ENCODE measurements around the gene MORN5.

The MORN5 gene

DNA sequence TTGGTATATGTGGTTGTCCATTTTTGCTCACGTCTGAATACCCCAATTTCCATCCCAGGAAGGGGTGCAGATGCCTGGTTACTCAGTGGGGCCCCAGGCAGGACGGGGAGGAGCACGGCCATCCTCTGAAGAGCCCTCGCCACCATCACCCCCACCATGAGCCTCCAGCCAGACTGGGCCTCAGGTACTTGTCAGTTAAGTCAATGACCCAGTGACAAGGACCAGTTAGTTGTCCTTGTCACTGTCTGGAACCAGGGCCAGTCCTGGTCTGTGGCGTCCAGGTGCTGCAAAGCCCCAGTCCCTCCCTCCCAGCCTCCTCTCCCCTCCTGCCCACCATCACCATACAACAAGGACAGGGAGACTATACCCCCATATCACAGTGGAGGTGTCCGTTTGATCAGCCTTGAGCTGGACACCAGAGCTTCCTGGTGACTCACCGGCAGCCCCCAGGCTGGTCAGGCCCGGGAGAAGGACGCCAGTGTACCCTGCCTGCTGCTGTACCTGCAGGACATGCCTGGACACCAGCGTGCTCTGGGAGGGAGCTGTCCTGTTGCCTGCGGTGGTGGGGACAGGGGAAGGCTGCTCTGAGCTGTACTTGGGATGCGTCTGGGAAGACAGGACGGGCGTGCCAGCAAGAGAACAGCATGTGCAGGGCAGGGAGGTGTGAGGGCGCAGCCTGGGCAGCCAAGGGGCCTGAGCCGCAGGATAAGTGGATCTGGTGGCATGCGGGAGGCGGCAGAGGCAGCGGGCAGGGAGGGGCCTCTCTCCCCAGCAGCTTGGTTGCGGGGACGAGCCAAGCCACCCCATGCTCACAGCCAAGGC, 34.0 kb upstream of the MORN5 start:
- DNase-seq, result no peak

DNA sequence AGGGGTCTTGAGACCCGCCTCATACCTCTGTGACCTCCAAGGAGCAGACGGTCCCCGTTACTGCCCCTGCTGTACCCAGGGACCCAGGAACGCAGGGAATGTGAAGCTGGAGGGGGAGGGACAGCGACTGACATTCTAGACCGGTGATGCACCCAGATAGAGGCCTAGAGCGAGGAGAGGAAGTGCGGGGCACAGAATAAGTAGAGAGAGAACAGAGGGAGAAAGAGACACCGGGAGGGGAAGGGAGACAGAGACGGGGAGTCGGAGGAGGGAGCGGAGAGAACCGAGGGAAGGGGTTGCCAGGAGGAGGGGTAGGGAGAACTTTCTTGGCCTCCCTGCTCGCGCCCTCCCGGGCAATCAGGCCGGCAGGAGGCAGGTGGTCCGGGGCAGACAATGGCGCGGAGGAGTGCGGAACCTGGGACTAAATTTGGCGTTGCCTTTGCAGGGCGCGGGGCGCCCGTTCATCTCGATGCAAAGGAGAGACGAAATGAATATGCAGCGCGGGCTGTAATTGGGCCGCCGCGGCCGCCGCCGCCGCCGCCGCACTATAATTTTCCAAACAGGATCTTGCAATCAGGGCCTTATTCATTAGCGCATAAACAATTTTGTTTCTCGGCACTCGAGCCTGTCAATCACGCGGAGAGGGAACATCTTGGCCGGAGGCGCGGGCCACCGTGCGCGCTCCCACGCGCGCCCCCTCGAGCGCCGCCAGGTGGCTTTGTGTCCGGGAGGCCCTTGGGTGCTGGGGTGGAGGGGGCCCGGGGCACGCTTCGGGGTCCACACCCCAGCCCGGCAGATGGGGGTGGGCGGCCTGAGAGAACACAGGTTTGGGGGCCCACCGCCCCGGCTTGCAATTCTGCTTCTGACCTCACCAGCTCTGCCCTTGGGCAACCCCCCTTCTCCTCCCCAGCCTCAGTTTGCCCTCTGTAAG, 33.1 kb upstream of the MORN5 start:
- DNase-seq, result no peak

DNA sequence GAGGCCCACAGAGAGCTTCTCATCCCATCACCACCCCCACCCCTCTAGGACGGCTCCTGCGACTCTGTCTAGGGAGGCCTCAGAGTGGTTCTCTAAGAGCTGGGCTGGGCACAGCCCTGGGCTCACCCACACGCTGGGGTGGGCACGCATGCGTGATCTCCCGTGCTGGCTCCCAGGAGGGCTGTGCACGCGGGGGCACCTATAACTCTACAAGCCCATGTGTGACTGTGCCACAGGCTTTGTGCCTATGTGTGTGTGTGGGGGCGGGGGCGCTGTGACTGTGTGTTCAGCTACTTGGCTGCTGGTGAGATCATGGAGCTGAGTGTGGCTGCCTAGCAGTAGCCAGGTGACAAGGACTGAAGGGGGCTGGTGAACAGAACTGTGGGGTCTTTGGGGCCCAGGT, 32.3 kb upstream of the MORN5 start:
- no peak for DNase-seq

DNA sequence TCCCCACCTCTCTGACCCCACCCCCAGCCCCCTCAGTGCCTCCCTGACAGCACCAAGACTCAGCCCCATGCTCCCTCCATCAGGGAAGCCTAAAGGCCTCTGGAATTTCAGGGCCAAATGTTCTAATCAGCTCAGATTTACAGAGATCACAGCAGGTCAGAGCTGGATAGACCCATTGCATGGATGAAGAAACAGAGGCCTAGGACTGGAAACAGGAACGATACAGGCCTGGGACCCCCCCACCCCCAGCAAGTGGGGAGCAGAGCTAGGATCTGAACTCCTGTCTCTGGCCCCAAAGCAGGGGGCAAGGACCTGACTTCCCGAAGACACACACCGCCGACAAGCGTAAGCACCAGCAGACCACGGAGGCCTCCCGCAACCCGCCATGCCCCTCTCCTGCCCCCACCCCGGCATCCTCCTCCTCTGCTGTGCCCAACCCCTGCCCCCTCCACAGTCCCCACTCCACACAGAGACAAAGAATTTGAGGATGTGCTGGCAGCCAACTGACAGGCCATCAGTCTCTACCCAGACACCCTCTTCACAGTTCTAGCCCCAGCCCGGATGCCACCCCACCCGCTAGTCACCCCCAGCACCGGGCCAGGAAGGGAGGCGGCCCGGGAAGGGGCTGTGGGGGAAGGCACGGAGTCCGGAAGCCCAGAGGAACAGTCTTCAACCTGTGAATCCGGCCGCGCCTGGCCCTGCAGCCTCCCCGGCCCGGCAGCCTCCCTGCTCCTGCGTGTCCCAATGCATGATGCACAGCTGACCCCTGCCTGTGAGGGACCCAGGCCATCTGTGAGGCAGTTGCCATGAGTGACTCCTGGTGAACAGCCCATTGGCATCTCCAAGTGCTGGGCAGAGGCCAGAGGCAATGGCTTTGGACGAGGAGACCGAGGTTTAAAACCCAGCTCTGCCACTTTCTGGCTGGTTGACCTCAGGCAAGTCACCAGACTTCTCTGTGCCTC, 31.4 kb upstream of the MORN5 start:
- no peak for DNase-seq

DNA sequence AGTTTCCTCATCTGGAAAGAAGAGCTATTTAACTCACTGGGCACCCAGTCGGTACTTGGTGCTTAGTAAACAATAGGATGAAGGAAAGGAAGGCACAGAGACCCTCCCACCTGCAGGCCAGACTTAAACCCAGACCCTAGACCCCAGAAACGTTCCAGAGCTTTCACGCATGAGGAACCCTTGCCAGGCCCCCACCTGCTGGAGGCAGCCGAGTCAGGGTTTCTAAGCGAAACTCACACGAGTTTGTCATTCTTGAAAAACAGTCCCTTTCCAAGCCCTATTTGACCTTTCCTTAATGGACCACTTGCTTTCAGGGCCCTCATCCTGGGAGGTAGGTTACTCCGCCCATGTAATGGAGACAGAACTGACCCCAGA, 30.8 kb upstream of the MORN5 start:
- no peak for DNase-seq

DNA sequence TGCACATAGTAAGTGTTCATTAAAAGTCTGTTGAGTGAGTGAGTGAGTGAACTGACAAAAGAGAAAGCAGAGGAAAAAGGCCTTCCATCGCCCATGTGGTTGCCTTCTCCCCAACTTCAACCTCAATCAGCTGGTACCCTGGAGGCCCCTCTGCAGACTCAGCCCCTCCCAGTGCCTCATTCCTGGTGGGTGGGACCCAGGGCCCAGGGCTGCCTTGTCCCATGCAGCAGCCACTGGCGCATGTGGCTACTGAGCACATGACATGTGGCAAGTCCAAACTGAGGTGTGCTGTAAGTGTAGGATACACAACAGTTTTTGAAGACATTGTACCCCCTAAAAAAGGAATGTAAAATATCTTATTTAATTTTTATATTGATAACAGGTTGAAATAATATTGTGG, 29.7 kb upstream of the MORN5 start:
- no peak for DNase-seq

DNA sequence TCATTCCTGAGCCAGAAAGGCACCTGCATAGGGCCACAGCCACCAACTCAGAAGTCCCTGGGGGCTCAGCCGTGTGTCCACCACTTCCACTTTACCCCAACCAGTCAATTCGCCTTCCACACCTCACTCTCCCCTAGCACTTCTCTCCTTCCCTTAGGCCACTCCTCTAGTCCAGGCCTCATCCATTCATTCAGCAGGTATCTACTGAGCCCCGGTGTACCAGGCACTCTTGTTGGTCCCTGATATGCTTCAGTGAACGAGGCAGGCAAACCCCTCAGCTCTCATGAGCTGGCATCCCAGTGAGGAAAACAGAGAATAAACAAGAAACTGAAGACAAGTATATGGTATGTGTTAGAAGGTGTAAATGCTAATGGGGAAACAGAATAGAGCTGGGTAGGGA, 28.9 kb upstream of the MORN5 start:
- no peak for DNase-seq

DNA sequence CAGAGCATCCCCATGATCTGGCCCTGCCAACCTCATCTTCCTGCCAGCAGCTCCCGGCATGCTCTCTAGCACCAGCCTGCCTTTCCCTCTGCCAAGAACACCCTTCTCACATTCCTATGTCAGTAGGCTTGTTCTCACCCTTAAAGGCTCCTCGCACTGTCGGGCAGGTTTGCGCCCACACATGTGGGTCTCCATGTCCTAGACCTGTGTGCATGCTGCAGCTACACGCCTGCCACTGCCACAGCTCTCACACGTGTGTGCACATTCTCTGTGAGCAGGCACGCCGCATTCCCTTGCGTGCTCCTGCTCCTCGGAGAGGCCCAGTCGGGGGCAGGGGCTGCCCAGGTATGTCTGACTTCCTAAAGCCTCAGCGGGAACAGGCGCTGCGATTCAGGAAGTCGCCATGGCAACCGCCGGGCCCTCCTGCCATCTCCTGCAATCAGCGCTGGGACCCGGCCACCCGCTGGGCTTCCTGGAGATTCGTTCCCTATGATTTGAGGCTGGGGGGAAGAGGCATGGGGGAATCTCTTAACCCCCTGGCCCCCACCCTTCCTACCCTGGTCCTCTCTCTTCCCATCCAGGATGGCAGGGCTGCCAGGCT, 28.2 kb upstream of the MORN5 start:
- DNase-seq, result no peak

DNA sequence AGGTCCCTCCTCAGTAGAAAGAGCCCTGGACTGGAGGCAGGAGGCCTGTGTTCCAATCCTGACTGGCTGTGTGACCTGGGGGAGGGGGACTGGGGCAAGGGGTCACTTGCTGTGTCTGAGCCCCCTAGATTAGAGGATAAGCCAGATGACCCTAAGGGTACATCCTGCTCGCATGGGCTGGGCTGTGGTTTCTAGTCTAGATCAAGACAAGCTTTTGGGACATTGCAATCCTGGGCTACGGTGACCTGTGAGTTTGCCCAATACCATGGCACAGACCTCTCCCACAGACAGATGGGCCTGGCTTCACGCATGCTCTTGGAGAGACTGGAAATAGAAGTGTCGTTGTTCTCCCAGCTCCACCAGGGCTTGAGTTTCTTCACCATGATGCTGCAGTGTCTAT, 27.2 kb upstream of the MORN5 start:
- DNase-seq, result no peak

DNA sequence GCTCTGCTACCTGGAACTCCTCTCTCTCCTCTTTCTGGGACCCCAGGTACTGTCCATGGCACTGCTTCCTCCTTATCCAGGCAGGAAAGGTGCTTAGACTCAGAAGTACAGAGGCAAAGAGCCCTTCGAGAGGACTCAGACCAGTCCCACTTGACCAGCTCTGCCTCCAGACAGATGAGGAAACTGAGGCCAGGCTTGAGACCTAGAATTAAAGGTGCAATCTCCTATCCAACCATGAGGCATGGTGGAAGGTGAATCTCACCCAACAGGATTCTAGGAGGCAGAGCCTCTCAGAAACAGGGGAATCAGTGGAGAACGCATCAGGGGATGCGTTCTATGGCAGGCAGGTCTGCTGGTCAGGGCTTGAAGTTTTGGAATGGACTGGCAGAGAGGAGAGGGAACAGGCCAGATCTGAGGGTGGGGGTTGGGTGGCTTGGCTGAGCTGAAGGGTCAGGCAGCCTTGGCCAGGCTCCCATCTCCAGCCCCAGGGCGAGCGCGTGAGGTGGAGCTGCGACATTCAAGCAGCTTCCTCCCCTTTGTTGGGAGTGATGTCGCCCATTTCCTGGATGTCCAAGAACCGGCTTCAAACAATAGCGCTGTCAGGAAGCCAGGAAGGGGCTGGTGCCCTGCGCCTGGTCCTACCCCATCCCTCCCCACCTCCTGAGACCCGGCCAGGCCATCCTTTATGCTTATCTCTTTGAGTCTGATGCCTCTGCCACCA, 26.3 kb upstream of the MORN5 start:
- DNase-seq, result no peak

DNA sequence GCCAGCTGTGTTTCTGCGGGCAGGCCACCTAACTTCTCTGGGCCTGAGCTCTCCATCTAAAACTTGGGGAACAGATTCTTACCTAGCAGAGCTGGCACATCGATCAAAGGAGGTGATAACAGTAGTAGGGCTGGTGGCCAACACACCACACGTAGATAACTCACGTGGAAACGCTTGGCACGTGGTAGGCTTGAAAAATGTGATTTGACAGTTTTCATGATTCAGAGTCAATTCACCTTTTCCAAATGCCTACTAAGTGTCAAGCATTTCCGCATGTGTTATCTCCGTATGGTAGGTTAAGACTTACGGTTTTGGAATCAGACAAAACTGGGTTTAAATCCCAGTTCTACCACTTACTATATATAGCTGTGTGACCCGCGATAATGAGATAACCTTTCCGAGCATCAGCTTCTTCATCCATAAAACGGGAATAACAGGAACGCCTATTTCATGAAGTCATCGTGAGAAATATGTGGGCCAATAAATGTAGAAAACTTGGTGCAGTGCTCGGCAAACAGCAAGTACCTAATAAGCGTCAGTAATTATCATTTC, 25.6 kb upstream of the MORN5 start:
- no peak for DNase-seq

DNA sequence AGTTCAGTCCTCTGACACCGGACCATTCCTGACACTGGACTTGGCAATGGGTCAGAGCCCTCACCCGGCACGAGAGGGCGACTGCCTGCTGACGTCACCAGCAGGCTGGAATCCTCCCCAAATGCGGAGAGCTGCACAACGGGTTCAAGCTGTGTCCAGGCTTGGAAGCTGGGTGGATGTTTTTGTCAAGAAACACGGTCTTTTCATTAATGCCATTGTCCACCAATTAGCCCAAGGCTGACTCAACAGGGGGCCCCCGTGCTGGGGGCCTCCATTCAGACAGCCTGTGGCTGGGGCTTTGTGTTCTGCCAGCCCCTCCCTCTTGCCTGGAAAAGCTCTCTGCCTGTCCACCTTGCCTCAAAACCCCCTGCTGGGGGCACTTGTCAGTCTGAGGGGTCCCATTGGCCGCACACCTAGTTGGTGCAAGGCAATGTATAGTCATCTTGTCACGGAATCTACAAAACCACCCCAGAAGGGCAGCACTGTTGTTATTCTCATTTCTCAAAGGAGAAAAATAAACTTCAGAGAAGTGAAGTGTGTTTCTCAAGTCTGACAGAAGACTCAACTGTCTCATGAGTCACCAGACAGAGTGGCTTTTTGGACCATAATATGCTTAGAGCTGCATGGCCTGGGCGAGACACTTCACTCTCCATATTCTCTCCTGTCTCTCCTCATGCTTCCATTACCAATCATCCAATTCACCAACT, 24.7 kb upstream of the MORN5 start:
- no peak for DNase-seq

DNA sequence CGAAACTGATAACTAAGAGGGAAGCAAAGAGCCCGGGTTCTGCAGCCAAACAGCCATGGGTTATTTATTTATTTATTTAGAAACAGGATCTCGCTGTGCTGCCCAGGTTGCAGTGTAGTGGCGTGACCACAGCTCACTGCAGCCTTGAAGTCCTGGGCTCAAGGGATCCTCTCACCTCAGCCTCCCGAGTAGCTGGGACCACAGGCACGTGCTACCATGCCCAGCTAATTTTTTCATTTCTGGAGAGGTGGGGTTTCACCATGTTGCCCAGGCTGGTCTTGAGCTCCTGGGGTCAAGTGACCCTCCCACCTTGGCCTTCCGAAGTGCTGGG, 24.2 kb upstream of the MORN5 start:
- no peak for DNase-seq

DNA sequence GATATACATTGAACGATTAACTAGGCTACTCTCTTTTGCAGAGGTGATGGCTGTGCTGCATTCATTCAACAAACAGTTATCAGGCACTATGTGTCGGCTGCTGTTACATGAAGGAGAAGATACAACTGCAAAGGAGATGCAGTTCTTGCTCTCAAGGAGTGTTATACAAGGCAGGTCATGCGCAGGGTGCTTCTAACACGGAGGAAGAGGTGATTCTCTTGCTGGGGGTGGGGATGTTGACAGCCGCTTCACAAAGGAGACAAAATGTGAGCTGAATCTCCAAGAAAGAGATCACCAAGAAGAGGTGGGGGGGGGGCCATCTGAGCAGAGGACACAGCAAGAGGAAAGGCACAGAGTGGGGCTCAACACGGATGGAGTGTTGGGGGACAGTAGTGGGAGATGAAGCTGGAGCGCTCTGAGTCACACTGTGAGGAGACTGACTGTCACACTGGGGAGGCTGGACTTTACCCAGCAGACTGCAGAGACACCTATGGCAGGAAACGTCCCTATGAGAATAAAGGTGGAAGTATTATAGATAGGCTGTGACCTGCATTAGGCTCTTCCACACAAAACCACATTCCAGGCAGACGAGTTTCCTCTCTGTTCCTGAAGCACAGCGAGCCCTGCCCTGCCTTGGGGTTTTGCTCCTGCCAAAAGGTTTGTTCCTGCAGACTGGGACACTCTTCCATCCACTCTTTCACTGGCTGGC, 21.0 kb upstream of the MORN5 start:
- no peak for DNase-seq

DNA sequence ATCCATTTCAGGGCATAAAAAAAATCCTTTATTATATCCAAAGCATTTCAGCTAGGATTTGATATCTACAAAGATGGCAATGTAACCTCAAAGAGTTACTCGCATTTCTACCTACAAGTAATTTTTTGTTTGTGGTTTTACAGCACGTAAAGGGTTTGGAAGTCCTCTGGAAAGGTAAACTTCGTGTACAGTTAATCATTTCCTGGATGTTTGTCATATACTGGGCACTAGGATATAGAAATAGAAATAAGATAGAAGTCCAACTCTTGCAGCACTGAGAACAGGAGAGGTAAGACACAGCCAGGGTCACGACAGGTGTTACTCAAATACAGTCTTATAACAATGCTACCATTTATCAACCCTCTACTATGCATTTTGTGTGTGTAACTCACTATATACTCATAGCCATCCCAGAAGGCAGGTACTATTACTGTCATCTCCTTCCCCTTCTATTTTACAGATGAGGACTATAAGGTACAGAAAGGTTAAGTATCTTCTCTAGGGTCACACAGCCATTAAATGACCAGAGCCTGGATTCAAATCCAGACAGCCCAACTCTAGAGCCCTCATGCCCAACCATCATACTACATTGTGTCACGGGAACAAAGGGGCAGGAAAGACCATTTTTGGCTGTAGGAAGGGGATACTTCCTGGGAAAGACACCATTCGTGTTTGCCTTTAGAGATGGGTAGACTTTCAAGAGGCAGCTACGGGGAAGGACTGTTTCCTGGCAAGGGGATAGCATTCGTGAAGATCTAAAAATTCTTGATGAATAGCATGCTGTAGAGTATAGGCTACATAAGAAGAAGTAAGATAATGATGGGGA, 19.1 kb upstream of the MORN5 start:
- no peak for DNase-seq

DNA sequence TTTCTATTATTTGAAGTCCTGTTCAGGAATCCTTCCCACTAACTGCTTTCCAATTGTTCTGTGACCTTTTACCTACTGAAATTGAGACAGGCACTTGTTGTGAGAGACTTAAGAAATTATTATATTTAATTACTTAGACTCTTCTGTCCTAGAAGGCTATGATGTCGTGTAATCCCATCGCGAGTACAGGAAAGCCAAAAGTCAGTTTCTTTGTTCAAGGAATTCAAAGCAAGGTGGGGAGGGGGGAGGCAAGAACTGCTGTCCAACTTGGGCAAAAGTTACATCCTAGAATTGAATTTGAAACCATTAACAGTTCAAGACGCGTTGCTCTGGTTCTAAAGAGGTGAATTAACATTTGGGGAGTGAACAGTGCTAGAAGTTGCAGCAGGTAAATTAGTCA, 18.0 kb upstream of the MORN5 start:
- DNase-seq, result no peak

DNA sequence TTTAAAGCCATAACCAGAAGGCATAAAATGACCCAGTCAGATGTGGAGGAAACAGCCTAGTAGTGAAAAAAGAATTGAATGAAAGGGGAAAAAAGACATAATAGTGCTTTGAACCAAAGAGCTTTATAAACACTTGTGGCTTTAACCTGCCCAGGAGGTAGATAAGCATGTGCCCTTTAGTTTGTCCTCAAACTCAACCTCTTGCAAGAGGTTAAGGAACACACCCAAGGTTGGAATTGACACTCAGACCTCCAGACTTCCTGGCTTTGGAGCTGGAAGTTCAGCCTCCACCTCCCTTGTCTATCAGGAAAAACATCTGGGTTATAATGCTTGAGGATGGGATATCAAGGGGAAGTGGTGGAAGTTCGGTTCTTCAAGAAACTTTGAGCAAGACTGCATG, 16.4 kb upstream of the MORN5 start:
- no peak for DNase-seq

DNA sequence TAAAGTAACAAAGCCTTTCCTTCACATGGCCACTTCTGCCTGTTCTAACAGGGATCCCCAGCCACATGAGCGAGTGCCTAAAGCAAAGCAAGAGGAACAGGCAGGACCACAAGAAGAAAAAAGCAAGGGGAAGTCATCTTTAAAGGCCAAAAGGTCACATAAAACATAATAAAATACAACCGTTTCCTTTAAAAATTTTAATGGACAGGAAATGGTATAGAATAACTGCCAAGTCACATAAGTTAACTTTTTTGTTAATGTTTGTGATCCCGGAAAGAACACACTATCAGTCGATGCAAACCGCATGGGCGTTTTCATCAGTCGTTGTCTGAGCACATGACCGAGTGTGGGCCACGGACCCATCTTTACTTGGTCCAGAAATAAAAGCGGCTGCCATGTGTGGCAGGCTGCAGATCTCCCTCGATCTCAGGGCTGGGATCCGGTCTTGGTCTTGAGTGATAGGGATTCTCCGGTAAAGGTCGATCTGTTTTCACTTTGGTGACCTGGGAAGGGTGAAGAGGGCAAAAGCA, 15.8 kb upstream of the MORN5 start:
- DNase-seq, result no peak

Data from activated CD4-positive, alpha-beta T cell treated with anti-CD3 and anti-CD28 coated beads for 1 hour (primary cell).